Tibial artery (tissue), 4 donors: Measurements from ENCODE around the gene AFG1L.
"Not testable (repeated sequence)": the region's sequence is repeated elsewhere in the genome, so short reads cannot be mapped to it uniquely, and the experiment has no call there.

Source experiments
- DNase-seq, 2 donors: peaks; one replicate each; pipeline ENCODE4 v3.0.0-alpha.2; 2019
- H3K27ac ChIP-seq, 2 donors: fragments of 200-600 bp; sonication (generic) in 1 of 2; 1 replicate in 1 of 2; 2 replicates in 1 of 2; pipeline ENCODE4 v1.5.1; 2018 to 2019; ENCODE audit warnings: mild to moderate bottlenecking in 1 of 2
- H3K27me3 ChIP-seq, 2 donors: fragments of 200-600 bp; sonication (generic) in 1 of 2; one replicate each; pipeline versions ENCODE4 v1.5.1 to v1.6.0; 2016 to 2019
- H3K36me3 ChIP-seq, 3 donors: fragments of 200-600 bp; sonication (generic) in 2 of 3; one replicate each; pipeline ENCODE4 v1.5.1; 2016 to 2019; ENCODE audit warnings: mild to moderate bottlenecking in 2 of 3
- H3K4me1 ChIP-seq, 4 donors: fragments of 200-600 bp; sonication (generic) in 2 of 4; 1 replicate in 3 of 4; 2 replicates in 1 of 4; pipeline ENCODE4 v1.5.1; 2016 to 2019
- H3K4me3 ChIP-seq, 2 donors: fragments of 200-600 bp; sonication (generic) in 1 of 2; 1 replicate in 1 of 2; 2 replicates in 1 of 2; pipeline ENCODE4 v1.5.1; 2018 to 2019; ENCODE audit warnings: mild to moderate bottlenecking in 2 of 2
- H3K9me3 ChIP-seq, 3 donors: fragments of 200-600 bp; sonication (generic) in 1 of 3; one replicate each; pipeline ENCODE4 v1.5.1; 2016 to 2019
- CTCF ChIP-seq, 2 experiments: fragments of 200-600 bp in 1 of 2; fragments of 450-650 bp in 1 of 2; IDR thresholded peaks; one replicate each; pipeline ENCODE4 v1.5.1; 2017 to 2019; ENCODE audit warnings: antibody characterized with exemption in 2 of 2, mild to moderate bottlenecking in 1 of 2, moderate library complexity in 1 of 2
- intact Hi-C: fragments of 100-400 bp; cut with DNase I; formaldehyde crosslinking; loops from one replicate; pipeline ENCODE4 v1.15.0; 2023; ENCODE audit warnings: low total_unique reads

The AFG1L gene

GRCh38 chr6:108304646-108305045 lies 9.8 kb downstream of the AFG1L start:
- Histone ChIP-seq H3K27ac (no peak overlapping the region), H3K36me3 (no peaks in the 10 kb centered on the region), H3K4me3 (no peak overlapping the region), H3K27me3 (no peaks in the 10 kb centered on the region), H3K4me1 (no peaks in the 10 kb centered on the region), H3K9me3 (no peaks in the 10 kb centered on the region)
- TF ChIP-seq CTCF (IDR thresholded peaks at IDR 0.05): no peak
- DNase-seq: no peak
- intact Hi-C loops: no loop called here

- H3K4me1 ChIP-seq, H3K36me3 ChIP-seq, H3K4me3 ChIP-seq, intact Hi-C loops, H3K27me3 ChIP-seq, H3K27ac ChIP-seq, DNase-seq, H3K9me3 ChIP-seq: not testable (repeated sequence)
Measured at GRCh38 chr6:108308641-108309040, 13.8 kb downstream of the AFG1L start.

- Histone ChIP-seq H3K9me3 (no peaks in the 10 kb centered on the region), H3K36me3 (no peaks in the 10 kb centered on the region), H3K4me3 (no peak overlapping the region), H3K27ac (no peak overlapping the region), H3K4me1 (no peaks in the 10 kb centered on the region), H3K27me3 (no peaks in the 10 kb centered on the region)
- intact Hi-C loops: no loop called here
- no peak for TF ChIP-seq CTCF (IDR thresholded peaks at IDR 0.05)
- DNase-seq: no peak
Measured at GRCh38 chr6:108309844-108310243, 15.0 kb downstream of the AFG1L start.

GRCh38 chr6:108312605-108313004 lies 17.8 kb downstream of the AFG1L start:
- H3K27ac ChIP-seq: no peak overlapping the region
- no peak overlapping the region for H3K4me3 ChIP-seq
- no peaks in the 10 kb centered on the region for H3K36me3 ChIP-seq
- H3K4me1 ChIP-seq: no peaks in the 10 kb centered on the region
- no peak for DNase-seq
- no peaks in the 10 kb centered on the region for H3K9me3 ChIP-seq
- TF ChIP-seq CTCF (IDR thresholded peaks at IDR 0.05): no peak
- intact Hi-C loops: no loop called here
- no peaks in the 10 kb centered on the region for H3K27me3 ChIP-seq

GRCh38 chr6:108321253-108321747 lies 26.4 kb downstream of the AFG1L start:
- H3K4me1 ChIP-seq: peaks cover 0 to 10% (median 2%) of the 10 kb centered on the region in 4 donors
- no peak for DNase-seq
- H3K36me3 ChIP-seq: peaks cover 0 to 12% (median 0%) of the 10 kb centered on the region in 3 donors
- no peak overlapping the region for H3K4me3 ChIP-seq
- intact Hi-C loops: no loop called here
- no peaks in the 10 kb centered on the region for H3K27me3 ChIP-seq
- H3K9me3 ChIP-seq: no peaks in the 10 kb centered on the region
- no peak for TF ChIP-seq CTCF (IDR thresholded peaks at IDR 0.05)
- H3K27ac ChIP-seq: no peak overlapping the region

GRCh38 chr6:108322728-108323127 lies 27.9 kb downstream of the AFG1L start:
- TF ChIP-seq CTCF (IDR thresholded peaks at IDR 0.05): no peak
- Histone ChIP-seq H3K27ac (no peak overlapping the region), H3K36me3 (peaks cover 9 to 25% (median 13%) of the 10 kb centered on the region in 3 donors), H3K27me3 (no peaks in the 10 kb centered on the region), H3K4me1 (peaks cover 0 to 10% (median 2%) of the 10 kb centered on the region in 4 donors), H3K4me3 (no peak overlapping the region), H3K9me3 (no peaks in the 10 kb centered on the region)
- no peak for DNase-seq
- intact Hi-C loops: no loop called here
